ENCODE data around the gene FAM168A.

FAM168A gene

DNA sequence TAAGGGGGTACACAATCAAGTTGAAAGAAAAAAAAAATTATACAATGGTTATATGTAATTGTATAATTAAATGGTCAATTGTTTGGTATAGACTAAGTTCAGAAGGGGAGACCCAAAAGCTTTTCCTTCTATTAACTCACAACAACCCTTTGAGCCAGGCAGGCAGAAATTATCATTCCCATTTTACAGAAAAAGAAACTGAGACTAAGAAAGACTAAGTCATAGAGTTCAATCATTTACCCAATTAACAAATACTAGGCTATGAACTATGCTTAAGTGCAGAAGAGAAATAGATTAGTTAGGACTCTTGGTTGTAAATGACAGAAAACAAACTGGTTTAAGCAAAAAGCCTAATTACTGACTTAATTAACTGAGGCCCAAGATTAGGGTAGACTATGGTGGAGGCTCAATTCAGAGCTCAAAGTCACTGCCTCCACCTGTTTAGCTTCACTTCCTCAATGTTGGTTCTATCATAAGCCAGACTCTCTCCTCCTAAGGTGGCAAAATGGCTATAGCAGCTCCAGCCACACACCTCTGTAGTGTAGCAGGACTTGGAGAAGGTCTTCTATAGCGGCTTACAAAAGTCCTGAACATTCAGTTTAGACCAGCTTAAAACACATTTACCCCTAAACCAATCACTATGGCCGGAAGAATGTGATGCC lies 34.2 kb downstream of the FAM168A start:
- no peak for DNase-seq (ENCODE audit: extremely low read depth, low read depth)
- TF ChIP-seq CTCF (IDR thresholded peaks at IDR 0.05; ENCODE audit: low read depth, low read length, missing control alignments) = no peak

DNA sequence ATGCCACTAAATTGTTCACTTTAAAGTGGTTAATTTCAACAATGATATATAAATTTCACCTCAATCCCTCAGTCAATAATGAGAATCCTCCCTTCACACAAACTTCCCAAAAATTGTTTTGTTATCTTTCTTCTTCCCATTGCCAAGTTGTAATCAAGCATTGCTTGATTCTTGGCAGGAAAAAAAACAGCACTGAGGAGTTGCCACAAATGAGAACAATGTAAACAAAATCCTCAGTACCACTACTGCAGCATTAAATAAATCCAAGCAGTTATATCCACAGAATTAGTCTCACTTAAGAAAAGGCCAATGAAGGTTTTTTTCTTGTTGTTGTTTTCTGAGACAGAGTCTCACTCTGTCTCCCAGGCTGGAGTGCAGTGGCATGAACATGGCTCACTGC lies 38.2 kb downstream of the FAM168A start:
- no peak for TF ChIP-seq CTCF (IDR thresholded peaks at IDR 0.05; ENCODE audit: low read depth, low read length, missing control alignments)

More for the DNA sequence above, 34.2 kb downstream of the FAM168A start:
- H3K4me3 ChIP-seq (replicated peaks; ENCODE audit: low read depth, low read length) = no peak overlapping the region

DNA sequence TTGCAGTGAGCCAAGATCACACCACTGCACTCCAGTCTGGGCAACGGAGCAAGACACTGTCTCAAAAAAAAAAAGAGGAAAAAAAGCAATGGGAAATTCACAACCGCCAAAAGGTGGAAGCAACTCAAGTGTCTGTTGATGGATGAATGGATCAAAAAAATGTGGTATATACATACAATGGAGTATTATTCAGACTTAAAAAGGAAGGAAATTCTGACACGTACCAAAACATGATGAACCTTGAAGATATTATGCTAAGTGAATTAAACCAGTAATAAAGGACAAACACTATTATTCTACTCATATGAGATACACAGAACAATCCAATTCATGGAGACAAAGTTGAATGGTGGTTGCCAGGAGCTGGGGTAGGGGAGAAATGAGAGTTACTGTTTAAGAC lies 40.9 kb downstream of the FAM168A start:
- DNase-seq (ENCODE audit: extremely low read depth, low read depth) = no peak
- no peak for TF ChIP-seq CTCF (IDR thresholded peaks at IDR 0.05; ENCODE audit: low read depth, low read length, missing control alignments)
- no peak overlapping the region for H3K4me3 ChIP-seq (replicated peaks; ENCODE audit: low read depth, low read length)

More for the DNA sequence above, 38.2 kb downstream of the FAM168A start:
- no peak for DNase-seq (ENCODE audit: extremely low read depth, low read depth)
- no peak overlapping the region for H3K4me3 ChIP-seq (replicated peaks; ENCODE audit: low read depth, low read length)

DNA sequence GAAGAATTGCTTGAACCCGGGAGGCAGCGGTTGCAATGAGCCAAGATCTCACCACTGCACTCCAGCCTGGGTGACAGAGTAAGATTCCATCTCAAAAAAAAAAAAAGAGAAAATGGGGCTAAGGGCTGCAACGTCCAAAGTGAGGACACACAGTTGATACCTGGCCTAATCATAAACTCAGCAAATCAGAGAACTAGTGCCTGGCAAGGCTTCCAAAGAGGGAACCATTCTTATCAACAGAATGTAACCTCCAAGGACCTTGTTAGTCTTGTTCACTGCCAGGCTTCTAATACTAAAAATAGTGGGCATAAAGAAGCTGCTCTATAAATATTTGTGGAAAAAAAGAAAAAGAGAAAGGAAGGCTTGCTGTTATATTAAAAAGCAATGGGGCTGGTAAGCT lies 42.3 kb downstream of the FAM168A start:
- no peak for DNase-seq (ENCODE audit: extremely low read depth, low read depth)

GRCh38 chr11:73554671-73555320 lies 43.1 kb downstream of the FAM168A start:
- no peak for TF ChIP-seq CTCF (IDR thresholded peaks at IDR 0.05; ENCODE audit: low read depth, low read length, missing control alignments)
- H3K4me3 ChIP-seq (replicated peaks; ENCODE audit: low read depth, low read length) = no peak overlapping the region
- DNase-seq (ENCODE audit: extremely low read depth, low read depth) = no peak

More for the DNA sequence above, 42.3 kb downstream of the FAM168A start:
- no peak for TF ChIP-seq CTCF (IDR thresholded peaks at IDR 0.05; ENCODE audit: low read depth, low read length, missing control alignments)
- H3K4me3 ChIP-seq (replicated peaks; ENCODE audit: low read depth, low read length) = no peak overlapping the region

DNA sequence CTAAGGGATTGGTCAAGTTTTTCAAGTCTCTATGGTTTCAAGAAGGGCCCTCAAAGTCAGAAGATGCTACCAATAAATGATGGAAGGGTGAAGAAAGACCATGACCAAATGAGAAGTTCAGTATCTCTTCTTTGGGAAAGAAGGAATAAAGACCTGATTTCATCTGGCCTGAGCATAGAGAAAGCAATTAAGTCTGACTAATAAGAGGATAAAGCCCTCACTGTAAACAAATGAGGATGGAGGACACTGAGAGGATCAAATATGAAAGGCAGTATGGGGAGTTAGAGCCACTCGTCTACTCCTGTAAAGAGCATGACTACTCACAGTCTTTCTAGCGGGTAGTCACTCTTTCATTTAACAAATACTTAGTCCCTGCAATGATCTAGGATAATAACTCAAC lies 44.6 kb downstream of the FAM168A start:
- DNase-seq (ENCODE audit: extremely low read depth, low read depth) = no peak
- no peak overlapping the region for H3K4me3 ChIP-seq (replicated peaks; ENCODE audit: low read depth, low read length)
- no peak for TF ChIP-seq CTCF (IDR thresholded peaks at IDR 0.05; ENCODE audit: low read depth, low read length, missing control alignments)
